CD14-positive monocyte (primary cell): ENCODE results near the gene CACHD1. TPM values are rescaled to one million over a fixed set of nuclear protein-coding genes. Genes with fewer than 3 reads are reported as not detected.

ENCODE experiments used
- DNase-seq, 3 donors: peaks; one replicate each; pipeline ENCODE4 v3.0.0-alpha.2; 2011 to 2022
- H2AFZ ChIP-seq: 2 replicates; pipeline ENCODE4 v1.6.0; 2012; ENCODE audit warnings: mild to moderate bottlenecking, low read depth, low read length, inconsistent platforms; ENCODE audit not compliant: insufficient read depth, poor library complexity, severe bottlenecking
- H3K27ac ChIP-seq, 2 donors: 1 replicate in 1 of 2; 2 replicates in 1 of 2; pipeline ENCODE4 v1.5.1; 2012 to 2013; ENCODE audit warnings: low read length in 2 of 2, control low read depth in 1 of 2, inconsistent platforms in 1 of 2, low read depth in 1 of 2, mild to moderate bottlenecking in 1 of 2
- H3K27me3 ChIP-seq, 2 donors: one replicate each; pipeline versions ENCODE4 v1.6.0 to v1.6.1; 2011 to 2013; ENCODE audit warnings: low read length in 2 of 2; ENCODE audit not compliant: control insufficient read depth in 2 of 2, insufficient read depth in 2 of 2
- H3K36me3 ChIP-seq, 2 donors: replicated peaks in 1 of 2; 1 replicate in 1 of 2; 2 replicates in 1 of 2; pipeline versions ENCODE4 v1.5.1 to v1.6.1; 2012 to 2013; ENCODE audit warnings: low read length in 2 of 2, control low read depth in 1 of 2, inconsistent platforms in 1 of 2, mild to moderate bottlenecking in 1 of 2; ENCODE audit not compliant: insufficient read depth in 2 of 2, control insufficient read depth in 1 of 2
- H3K4me1 ChIP-seq, 2 donors: 1 replicate in 1 of 2; 2 replicates in 1 of 2; pipeline versions ENCODE4 v1.5.1 to v1.6.1; 2012 to 2013; ENCODE audit warnings: low read length in 2 of 2, control low read depth in 1 of 2, inconsistent platforms in 1 of 2, mild to moderate bottlenecking in 1 of 2, moderate library complexity in 1 of 2; ENCODE audit not compliant: insufficient read depth in 2 of 2, control insufficient read depth in 1 of 2
- H3K4me2 ChIP-seq: replicated peaks from 2 replicates; pipeline ENCODE3; 2012; ENCODE audit warnings: low read length, moderate library complexity, mild to moderate bottlenecking; ENCODE audit not compliant: poor library complexity, severe bottlenecking; ENCODE audit errors: extremely low read depth
- H3K4me3 ChIP-seq, 3 experiments: fragments of 200-600 bp in 1 of 3; sonication (generic) in 1 of 3; replicated peaks in 1 of 3; 1 replicate in 2 of 3; 2 replicates in 1 of 3; pipeline ENCODE4 v1.5.1; 2011 to 2013; ENCODE audit warnings: low read length in 3 of 3, mild to moderate bottlenecking in 3 of 3, control low read depth in 2 of 3, low read depth in 2 of 3, inconsistent platforms in 1 of 3, moderate library complexity in 1 of 3
- H3K79me2 ChIP-seq: 2 replicates; pipeline ENCODE4 v1.6.0; 2012; ENCODE audit warnings: mild to moderate bottlenecking, control low read depth, inconsistent platforms, low read length, moderate library complexity; ENCODE audit not compliant: insufficient read depth
- H3K9ac ChIP-seq: 2 replicates; pipeline ENCODE4 v1.6.0; 2017; ENCODE audit warnings: low read length, mild to moderate bottlenecking; ENCODE audit not compliant: insufficient read depth, poor library complexity, severe bottlenecking
- H3K9me3 ChIP-seq, 2 donors: replicated peaks in 1 of 2; 1 replicate in 1 of 2; 2 replicates in 1 of 2; pipeline versions ENCODE4 v1.5.1 to v1.6.1; 2012 to 2013; ENCODE audit warnings: low read length in 2 of 2, control low read depth in 1 of 2; ENCODE audit not compliant: control insufficient read depth in 1 of 2, insufficient read depth in 1 of 2
- H4K20me1 ChIP-seq: 2 replicates; pipeline ENCODE4 v1.6.0; 2012; ENCODE audit warnings: mild to moderate bottlenecking, low read length, control low read depth, moderate library complexity; ENCODE audit not compliant: insufficient read depth
- H3K27ac Mint-ChIP-seq, 7 donors: one replicate each; pipeline ENCODE4 v1.8.0; 2020; ENCODE audit warnings: mild to moderate bottlenecking in 7 of 7, mixed read lengths in 7 of 7, moderate library complexity in 6 of 7, inconsistent platforms in 2 of 7
- H3K27me3 Mint-ChIP-seq, 3 donors: one replicate each; pipeline ENCODE4 v1.8.0; 2021 to 2022; ENCODE audit warnings: low read depth in 3 of 3, mild to moderate bottlenecking in 3 of 3, mixed read lengths in 3 of 3, moderate library complexity in 3 of 3, inconsistent platforms in 1 of 3
- H3K36me3 Mint-ChIP-seq, 2 donors: one replicate each; pipeline ENCODE4 v1.8.0; 2020; ENCODE audit warnings: mixed read lengths in 2 of 2, inconsistent platforms in 1 of 2, mild to moderate bottlenecking in 1 of 2
- H3K4me1 Mint-ChIP-seq: one replicate; pipeline ENCODE4 v1.8.0; 2020; ENCODE audit warnings: mild to moderate bottlenecking, mixed read lengths
- H3K4me3 Mint-ChIP-seq, 2 donors: one replicate each; pipeline ENCODE4 v1.8.0; 2020; ENCODE audit warnings: mild to moderate bottlenecking in 2 of 2, mixed read lengths in 2 of 2, moderate library complexity in 1 of 2
- H3K9me3 Mint-ChIP-seq, 7 donors: one replicate each; pipeline ENCODE4 v1.8.0; 2020 to 2022; ENCODE audit warnings: mixed read lengths in 7 of 7, mild to moderate bottlenecking in 6 of 7, moderate library complexity in 6 of 7, inconsistent platforms in 2 of 7
- WGBS: methylation state at CpG from one replicate; pipeline ENCODE4 v1.1.5; 2013; ENCODE audit warnings: missing lambda C conversion rate; ENCODE audit not compliant: insufficient coverage; 5-methylcytosine and 5-hydroxymethylcytosine counted together
- intact Hi-C, 2 donors: fragments of 100-400 bp; cut with micrococcal nuclease; formaldehyde crosslinking; loops; one replicate each; pipeline versions ENCODE4 v1.15.0 to v1.15.1; 2023
- polyA minus RNA-seq: library from RNA; depleted of rRNA, polyadenylated mRNA; stranded (reverse); fragments of >200 nt; gene quantifications from 2 replicates; pipeline ENCODE4 v1.2.3, GENCODE V29; 2012
- polyA plus RNA-seq, 3 donors: library from polyadenylated mRNA; depleted of rRNA in 1 of 3; unstranded in 2 of 3; stranded (reverse) in 1 of 3; fragments of 300-500 nt in 2 of 3; fragments of >200 nt in 1 of 3; fragmentation: Illumina TruSeq in 2 of 3; gene quantifications; 1 replicate in 2 of 3; 2 replicates in 1 of 3; pipeline ENCODE4 v1.2.3, GENCODE V29; 2012 to 2021
- total RNA-seq, 12 experiments: library from RNA in 1 of 12; stranded (reverse) in 1 of 12; fragments of 120-200 nt in 1 of 12; gene quantifications; one replicate each; pipeline ENCODE4 v1.2.4 and lab custom pipeline; 2013 to 2026; ENCODE audit warnings: mixed read lengths in 6 of 12, inconsistent platforms in 1 of 12
- TF ChIP-seq, protein P1 (sequence below): fragments of 200-600 bp; IDR thresholded peaks from one replicate; pipeline ENCODE4 v1.8.0; 2022; ENCODE audit warnings: antibody characterized with exemption, mild to moderate bottlenecking

CACHD1 gene
- total RNA-seq (2013): 0.13 TPM
- polyA plus RNA-seq (under 1 TPM in 1 of 3 donors, not detected in 2; 0.12 TPM), polyA minus RNA-seq (0.08 and 0.14 TPM in 2 replicates), total RNA-seq (lab: John Stamatoyannopoulos, UW) (0.36 to 3.2 (median 0.98) reads per million in 11 experiments)

DNA sequence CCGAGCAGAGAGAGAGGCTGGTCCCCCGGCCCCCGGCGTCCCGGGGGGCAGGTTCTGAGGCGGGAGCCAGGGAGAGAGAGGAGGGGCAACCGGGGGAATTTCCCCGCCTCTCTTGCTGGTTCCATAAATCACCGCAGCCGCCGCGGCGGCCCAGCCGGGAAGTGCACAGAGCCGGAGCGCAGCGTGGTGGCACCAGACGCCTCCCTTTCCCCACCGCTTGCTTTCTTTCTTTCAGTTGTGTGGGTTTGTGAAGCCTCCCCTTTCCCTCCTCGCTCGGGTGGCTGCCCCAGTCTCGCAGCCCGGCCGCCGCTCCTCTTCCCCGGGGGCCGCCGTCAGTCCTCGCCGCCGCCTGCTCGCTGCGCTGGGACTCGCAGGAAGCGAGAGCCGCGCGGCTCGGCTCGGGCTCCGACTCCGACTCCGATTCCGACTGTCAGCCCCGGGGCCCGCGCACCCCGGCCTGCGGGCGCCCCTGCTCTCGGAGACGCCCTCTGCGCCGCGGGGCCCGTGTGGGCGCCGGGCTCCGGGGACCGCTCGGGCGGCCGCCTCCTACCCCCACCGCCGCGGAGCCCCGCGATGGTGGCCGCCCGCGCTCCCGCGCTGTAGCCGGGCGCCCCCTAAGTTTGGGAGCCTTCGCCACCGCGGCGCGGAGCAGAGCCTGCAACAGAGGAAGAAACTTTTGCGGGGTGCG, at the start of gene CACHD1:
TSS of gene CACHD1 (plus strand) at position 153 of the 688 bp plus-strand sequence. CDS start 616 bp downstream, outside the sequence.
- Histone ChIP-seq H3K4me1 (peaks cover 17 to 24% of the 10 kb centered on the region in 2 donors), H3K27me3 (peaks cover 41 to 50% of the 10 kb centered on the region in 2 donors), H3K4me2 (peak within 1 kb of the TSS; percentile 74), H3K36me3 (no peaks in the 10 kb centered on the region), H2AFZ (peak within 1 kb of the TSS; percentile 81), H3K79me2 (no peaks in the 10 kb centered on the region), H4K20me1 (no peaks in the 10 kb centered on the region), H3K9ac (peak within 1 kb of the TSS; percentile 60), H3K9me3 (peaks cover 0 to 7% of the 10 kb centered on the region in 2 donors), H3K4me3 (peak within 1 kb of the TSS; percentile 38 to 76 (median 60)), H3K27ac (no peak within 1 kb of the TSS)
- peak; percentile 30 to 46 (median 43) for DNase-seq
- TF ChIP-seq, protein P1, sequence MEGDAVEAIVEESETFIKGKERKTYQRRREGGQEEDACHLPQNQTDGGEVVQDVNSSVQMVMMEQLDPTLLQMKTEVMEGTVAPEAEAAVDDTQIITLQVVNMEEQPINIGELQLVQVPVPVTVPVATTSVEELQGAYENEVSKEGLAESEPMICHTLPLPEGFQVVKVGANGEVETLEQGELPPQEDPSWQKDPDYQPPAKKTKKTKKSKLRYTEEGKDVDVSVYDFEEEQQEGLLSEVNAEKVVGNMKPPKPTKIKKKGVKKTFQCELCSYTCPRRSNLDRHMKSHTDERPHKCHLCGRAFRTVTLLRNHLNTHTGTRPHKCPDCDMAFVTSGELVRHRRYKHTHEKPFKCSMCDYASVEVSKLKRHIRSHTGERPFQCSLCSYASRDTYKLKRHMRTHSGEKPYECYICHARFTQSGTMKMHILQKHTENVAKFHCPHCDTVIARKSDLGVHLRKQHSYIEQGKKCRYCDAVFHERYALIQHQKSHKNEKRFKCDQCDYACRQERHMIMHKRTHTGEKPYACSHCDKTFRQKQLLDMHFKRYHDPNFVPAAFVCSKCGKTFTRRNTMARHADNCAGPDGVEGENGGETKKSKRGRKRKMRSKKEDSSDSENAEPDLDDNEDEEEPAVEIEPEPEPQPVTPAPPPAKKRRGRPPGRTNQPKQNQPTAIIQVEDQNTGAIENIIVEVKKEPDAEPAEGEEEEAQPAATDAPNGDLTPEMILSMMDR: peak; percentile 16
- intact Hi-C loops: no loop called here
- Mint-ChIP-seq H3K4me1 (peaks cover 20% of the 10 kb centered on the region), H3K27me3 (peaks cover 41 to 60% (median 57%) of the 10 kb centered on the region in 3 donors), H3K4me3 (peak within 1 kb of the TSS; percentile 81 to 92), H3K27ac (peak within 1 kb of the TSS in 1 of 7 donors; percentile 54), H3K36me3 (peaks cover 7 to 12% of the 10 kb centered on the region in 2 donors), H3K9me3 (peaks cover 0 to 13% (median 4%) of the 10 kb centered on the region in 7 donors)
- under 1% methylated on average over 70 of the region's 82 CpGs for WGBS

DNA sequence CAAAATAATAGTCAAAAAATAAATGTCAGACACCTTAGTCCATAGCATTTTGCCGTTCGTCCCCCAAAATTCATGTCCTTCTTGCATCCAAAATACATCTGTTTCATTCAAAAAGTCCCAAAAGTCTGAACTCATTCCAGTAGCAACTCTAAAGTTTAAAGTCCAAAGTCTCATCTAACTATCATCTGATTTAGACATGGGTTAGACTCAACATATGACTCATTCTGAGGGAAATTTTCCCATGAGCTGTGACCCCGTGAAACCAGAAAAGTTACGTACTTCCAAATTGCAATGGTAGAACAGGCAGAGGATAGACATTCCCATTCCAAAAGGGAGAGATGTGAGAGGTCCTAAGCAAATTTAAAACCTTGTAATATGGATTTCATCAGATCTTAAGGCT, 48.6 kb upstream of the CACHD1 start:
- Histone ChIP-seq H3K4me3 (no peak overlapping the region), H3K9ac (no peak overlapping the region), H3K27me3 (no peaks in the 10 kb centered on the region), H4K20me1 (no peaks in the 10 kb centered on the region), H3K79me2 (no peaks in the 10 kb centered on the region), H3K9me3 (no peaks in the 10 kb centered on the region), H2AFZ (no peak overlapping the region), H3K4me2 (no peak overlapping the region), H3K27ac (no peak overlapping the region), H3K4me1 (no peaks in the 10 kb centered on the region), H3K36me3 (no peaks in the 10 kb centered on the region)
- DNase-seq: no peak
- peaks cover 0 to 3% (median 0%) of the 10 kb centered on the region in 3 donors for H3K27me3 Mint-ChIP-seq
- WGBS: 100% methylated on average over 2 of the region's 4 CpGs
- no peak overlapping the region for H3K4me3 Mint-ChIP-seq
- H3K27ac Mint-ChIP-seq: no peak overlapping the region
- intact Hi-C loops: no loop called here
- peaks cover 0 to 6% (median 0%) of the 10 kb centered on the region in 7 donors for H3K9me3 Mint-ChIP-seq
- peaks cover 3% of the 10 kb centered on the region for H3K4me1 Mint-ChIP-seq
- no peaks in the 10 kb centered on the region for H3K36me3 Mint-ChIP-seq
- TF ChIP-seq, protein P1: no peak
